ENCODE results near the gene CCDC51.
"Not testable (repeated sequence)": the region's sequence is repeated elsewhere in the genome, so short reads cannot be mapped to it uniquely, and the experiment has no call there.

CCDC51 gene

GRCh38 chr3:48439820-48440589, at the start of gene CCDC51, which contains the start of gene TMA7:
Gene CCDC51, minus strand, starts transcription at chr3:48440119. Its CDS starts 4,991 bp downstream, at chr3:48435128.
Gene TMA7, plus strand, starts transcription at chr3:48440257. Its CDS starts 40 bp downstream, at chr3:48440297.
- DNase-seq = peak; percentile 96

GRCh38 chr3:48486952-48487351, 47.0 kb upstream of the CCDC51 start:
- no peak for DNase-seq

DNA sequence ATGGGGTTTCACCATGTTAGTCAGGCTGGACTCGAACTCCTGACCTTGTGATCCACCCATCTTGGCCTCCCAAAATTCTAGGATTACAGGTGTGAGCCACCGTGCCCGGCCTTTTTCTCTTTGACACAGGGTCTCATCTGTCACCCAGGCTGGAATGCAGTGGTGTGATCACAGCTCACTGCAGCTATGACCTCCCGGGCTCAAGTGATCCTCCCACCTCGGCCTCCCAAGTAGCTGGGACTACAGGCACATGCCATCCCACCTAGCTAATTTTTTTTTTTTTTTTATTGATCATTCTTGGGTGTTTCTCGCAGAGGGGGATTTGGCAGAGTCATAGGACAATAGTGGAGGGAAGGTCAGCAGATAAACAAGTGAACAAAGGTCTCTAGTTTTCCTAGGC, 42.9 kb upstream of the CCDC51 start:
- not testable (repeated sequence) for DNase-seq

GRCh38 chr3:48480891-48481290, 41.0 kb upstream of the CCDC51 start:
- DNase-seq = not testable (repeated sequence)

- DNase-seq = no peak
Measured at GRCh38 chr3:48478626-48479555, 39.0 kb upstream of the CCDC51 start.

DNA sequence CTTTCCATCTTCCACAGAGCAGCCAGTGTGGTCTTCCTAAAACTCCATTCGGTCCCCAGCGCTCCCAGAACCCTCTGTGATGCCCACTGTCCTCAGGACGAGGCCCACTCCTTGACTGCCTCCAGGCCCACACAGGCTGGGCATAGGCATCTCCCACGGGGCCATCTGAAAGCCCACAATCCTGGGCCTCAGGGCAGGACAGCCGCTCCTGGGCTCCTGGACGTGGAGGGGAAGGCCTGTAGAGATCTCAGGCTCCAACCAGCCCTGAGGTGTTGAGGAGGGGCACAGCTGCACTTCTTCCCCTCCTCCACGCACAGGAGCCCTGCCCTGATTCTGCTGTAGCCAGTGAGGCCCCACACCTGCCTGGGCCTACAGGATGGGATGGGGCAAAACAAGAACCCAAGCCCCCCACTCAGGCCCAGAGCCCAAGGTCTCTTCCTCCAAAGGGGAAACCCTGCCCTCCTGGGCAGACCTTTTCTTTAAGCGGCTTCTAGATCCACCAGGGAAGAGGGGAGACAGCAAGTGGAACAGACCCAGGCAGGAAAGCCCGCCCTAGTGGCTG, 38.1 kb upstream of the CCDC51 start:
- DNase-seq = no peak

DNA sequence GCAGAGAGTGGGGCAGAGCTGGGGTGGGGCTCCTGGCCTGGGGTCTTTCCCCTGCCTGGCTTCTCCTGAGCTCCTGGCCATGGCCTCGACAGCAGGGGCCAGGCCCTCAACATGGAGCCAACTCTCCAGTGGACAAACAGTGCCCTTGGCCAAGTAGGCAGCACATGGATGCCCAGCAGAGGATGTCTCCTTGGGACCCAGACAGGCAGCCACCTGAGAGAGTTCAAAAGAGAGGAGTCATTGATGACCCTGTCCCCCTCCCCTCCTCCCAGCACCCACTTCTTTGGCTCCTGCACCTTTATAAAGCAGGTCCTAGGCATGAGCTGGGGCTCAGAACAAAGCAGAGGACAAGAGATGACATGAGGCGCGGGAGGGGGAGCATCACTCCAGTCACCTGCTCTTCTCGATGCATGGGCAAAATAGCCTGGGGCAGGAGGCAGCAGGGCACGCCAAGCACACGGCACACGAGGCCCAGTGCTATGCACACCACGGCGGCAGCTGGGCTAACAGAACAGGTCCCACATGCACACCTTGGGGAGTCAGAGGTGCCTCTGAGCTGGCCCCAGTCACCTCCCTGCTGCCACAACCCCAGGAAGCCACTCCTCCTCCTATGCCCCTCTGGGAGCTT, 36.6 kb upstream of the CCDC51 start:
- DNase-seq = peak; percentile 80

DNA sequence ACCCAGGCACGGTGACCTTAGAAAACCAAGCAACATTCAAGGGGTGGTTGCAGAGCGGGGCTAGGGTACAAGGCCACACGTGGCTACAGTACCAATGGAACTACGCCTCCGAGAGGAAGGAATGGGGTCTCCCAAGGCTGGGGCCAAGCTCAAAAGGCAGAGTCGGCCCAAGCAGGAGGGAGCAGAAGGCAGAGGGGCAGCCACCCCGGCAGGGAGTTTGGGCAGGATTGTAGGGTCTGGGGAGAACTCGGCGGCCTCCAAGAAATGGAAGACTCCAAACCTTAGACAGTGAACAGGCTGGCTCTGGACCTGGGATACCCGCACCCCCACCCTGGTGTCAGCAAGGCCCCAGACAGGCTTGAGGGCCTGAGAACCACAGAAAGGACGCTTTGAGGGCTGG, 35.3 kb upstream of the CCDC51 start:
- no peak for DNase-seq

DNA sequence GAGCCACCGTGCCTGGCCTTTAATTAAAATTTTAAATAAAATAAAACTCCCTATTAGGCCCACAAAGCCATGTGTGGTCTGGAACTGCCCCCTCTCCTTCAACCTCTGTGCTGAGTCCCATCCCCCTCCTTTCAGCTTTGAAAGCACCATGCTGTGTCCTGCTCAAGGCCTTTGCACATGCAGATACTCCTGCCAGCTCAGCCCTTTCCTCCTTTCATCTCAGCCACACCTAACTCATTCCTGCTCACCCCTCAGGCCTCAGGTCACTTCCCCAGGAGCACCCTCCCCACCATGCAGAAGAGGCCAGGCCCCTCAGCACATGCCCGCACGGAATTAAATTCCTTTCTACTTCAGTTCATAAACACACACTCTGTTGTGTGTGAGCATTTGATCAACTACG, 34.7 kb upstream of the CCDC51 start:
- DNase-seq = no peak

DNA sequence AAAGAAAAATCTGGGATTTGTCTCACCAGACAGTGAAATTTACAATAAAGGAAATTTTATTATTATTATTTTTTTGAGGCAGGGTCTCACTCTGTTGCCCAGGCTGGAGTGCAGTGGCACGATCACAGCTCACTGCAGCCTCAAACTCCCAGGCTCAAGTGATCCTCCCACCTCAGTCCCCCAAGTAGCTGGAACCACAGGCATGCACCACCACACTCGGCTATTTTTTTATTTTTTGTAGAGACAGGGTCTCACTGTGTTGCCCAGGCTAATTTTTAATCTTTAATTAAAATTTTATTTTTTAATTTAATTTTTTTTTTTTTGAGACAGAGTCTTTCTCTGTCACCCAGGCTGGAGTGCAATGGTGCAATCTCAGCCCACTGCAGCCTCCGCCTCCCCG, 34.1 kb upstream of the CCDC51 start:
- not testable (repeated sequence) for DNase-seq

- no peak for DNase-seq
Measured at GRCh38 chr3:48473617-48473952, 33.7 kb upstream of the CCDC51 start.

DNA sequence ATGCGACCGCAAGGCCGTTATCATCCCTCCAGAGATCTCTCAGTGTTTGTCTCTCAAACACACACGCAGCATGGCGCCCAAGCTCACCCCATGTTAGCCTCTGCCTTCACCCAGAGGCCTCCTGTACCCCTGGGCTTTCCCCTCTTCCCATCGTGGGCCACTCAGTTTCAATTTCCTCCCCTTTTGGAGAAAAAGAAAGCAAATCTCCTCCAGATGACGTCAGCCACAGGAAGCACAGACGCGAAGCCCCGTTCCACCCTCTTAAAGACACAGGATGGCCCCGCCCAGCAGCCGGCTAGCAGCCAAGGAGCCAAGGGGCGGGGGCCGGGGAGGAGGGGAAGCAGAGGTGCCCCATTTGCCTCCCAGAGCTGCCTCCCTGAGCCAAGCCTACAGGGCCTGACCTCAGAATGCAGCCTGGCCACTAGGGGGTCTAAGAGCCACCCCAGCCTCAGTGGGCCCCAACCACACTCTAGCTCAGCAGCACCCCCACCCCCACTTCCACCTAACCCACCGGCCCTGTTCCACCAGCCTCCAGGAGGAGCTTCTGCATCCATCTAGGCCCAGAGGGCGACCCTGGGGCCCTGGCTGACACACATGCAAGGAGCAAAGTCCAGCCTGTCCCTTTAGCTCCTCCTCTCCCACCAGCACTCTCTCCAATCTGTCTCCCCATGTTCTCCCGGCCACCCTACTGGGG, 33.2 kb upstream of the CCDC51 start:
- no peak for DNase-seq

- DNase-seq = no peak
Measured at GRCh38 chr3:48472673-48472922, 32.7 kb upstream of the CCDC51 start.

- DNase-seq = no peak
Measured at GRCh38 chr3:48470286-48470685, 30.4 kb upstream of the CCDC51 start.

GRCh38 chr3:48469046-48469915, 29.4 kb upstream of the CCDC51 start:
- DNase-seq = no peak

- no peak for DNase-seq
Measured at GRCh38 chr3:48468329-48468731, 28.4 kb upstream of the CCDC51 start.

GRCh38 chr3:48467473-48468267, 27.8 kb upstream of the CCDC51 start:
- DNase-seq = no peak

- DNase-seq = no peak
Measured at GRCh38 chr3:48467110-48467454, 27.2 kb upstream of the CCDC51 start.

- DNase-seq = no peak
Measured at GRCh38 chr3:48466386-48467109, 26.6 kb upstream of the CCDC51 start.

Measured in NCI-H345 (cell line).